Mesendoderm (in vitro differentiated cells): ENCODE results near the gene BTBD18. TPM values are rescaled to one million over a fixed set of nuclear protein-coding genes. Genes with fewer than 3 reads are reported as not detected.

Experiments used
- DNase-seq: peaks from one replicate; pipeline ENCODE4 v3.0.0; 2013
- H2AK5ac ChIP-seq: 2 replicates; pipeline ENCODE4 v1.6.1; 2013; ENCODE audit warnings: low read length, inconsistent platforms
- H2BK120ac ChIP-seq: 2 replicates; pipeline ENCODE4 v1.6.1; 2013; ENCODE audit warnings: low read depth, mild to moderate bottlenecking, low read length, moderate library complexity, mixed read lengths
- H2BK15ac ChIP-seq: replicated peaks from 2 replicates; pipeline ENCODE4 v1.6.1; 2013; ENCODE audit warnings: low read depth, mild to moderate bottlenecking, moderate library complexity
- H2BK5ac ChIP-seq: 2 replicates; pipeline ENCODE4 v1.6.1; 2013; ENCODE audit warnings: low read length, inconsistent platforms
- H3K18ac ChIP-seq: 2 replicates; pipeline ENCODE4 v1.6.1; 2013; ENCODE audit warnings: mild to moderate bottlenecking, low read length, mixed read lengths
- H3K23ac ChIP-seq: one replicate; pipeline ENCODE4 v1.6.1; 2013; ENCODE audit warnings: low read length
- H3K27ac ChIP-seq: 2 replicates; pipeline ENCODE4 v1.5.1; 2013; ENCODE audit warnings: low read depth, mild to moderate bottlenecking, inconsistent platforms, low read length, moderate library complexity
- H3K27me3 ChIP-seq: 2 replicates; pipeline ENCODE4 v1.6.1; 2013; ENCODE audit warnings: low read length, control low read depth, mild to moderate bottlenecking, inconsistent platforms; ENCODE audit not compliant: insufficient read depth, poor library complexity
- H3K36me3 ChIP-seq: 2 replicates; pipeline ENCODE4 v1.6.1; 2013; ENCODE audit warnings: low read length, inconsistent platforms; ENCODE audit not compliant: control insufficient read depth, insufficient read depth
- H3K4ac ChIP-seq: one replicate; pipeline ENCODE4 v1.6.1; 2013; ENCODE audit warnings: low read depth, mild to moderate bottlenecking, low read length, moderate library complexity
- H3K4me1 ChIP-seq: 2 replicates; pipeline ENCODE4 v1.6.1; 2013; ENCODE audit warnings: low read depth, low read length, inconsistent platforms; ENCODE audit not compliant: control insufficient read depth
- H3K4me2 ChIP-seq: 2 replicates; pipeline ENCODE4 v1.6.1; 2013; ENCODE audit warnings: low read length
- H3K4me3 ChIP-seq: 2 replicates; pipeline ENCODE4 v1.5.1; 2013; ENCODE audit warnings: mild to moderate bottlenecking, low read length
- H3K56ac ChIP-seq: one replicate; pipeline ENCODE4 v1.6.1; 2013; ENCODE audit warnings: low read length
- H3K79me1 ChIP-seq: 2 replicates; pipeline ENCODE4 v1.6.1; 2013; ENCODE audit warnings: low read length, inconsistent platforms
- H3K79me2 ChIP-seq: 2 replicates; pipeline ENCODE4 v1.6.1; 2013; ENCODE audit warnings: mild to moderate bottlenecking, low read length; ENCODE audit not compliant: control insufficient read depth, insufficient read depth
- H3K9ac ChIP-seq: 2 replicates; pipeline ENCODE4 v1.6.1; 2013; ENCODE audit warnings: low read length, inconsistent platforms
- H4K5ac ChIP-seq: one replicate; pipeline ENCODE4 v1.6.1; 2013; ENCODE audit warnings: low read length
- H4K8ac ChIP-seq: one replicate; pipeline ENCODE4 v1.6.1; 2013; ENCODE audit warnings: low read depth, mild to moderate bottlenecking, control low read depth, low read length, moderate library complexity
- WGBS: extraction: QIAGEN DNeasy Blood & Tissue Kit; methylation state at CpG from one replicate; pipeline ENCODE4 v1.1.7; 2013; ENCODE audit warnings: low lambda C conversion rate, missing lambda C conversion rate; ENCODE audit not compliant: insufficient coverage; ENCODE audit errors: extremely low coverage; 5-methylcytosine and 5-hydroxymethylcytosine counted together
- small RNA-seq: library from polyadenylated mRNA; stranded (forward); fragments of <200 nt; extraction: miRNeasy Mini kit (QIAGEN cat#:217004); gene quantifications from one replicate; pipeline ENCODE3, GENCODE V24; 2013; ENCODE audit not compliant: insufficient read depth

The BTBD18 gene

DNA sequence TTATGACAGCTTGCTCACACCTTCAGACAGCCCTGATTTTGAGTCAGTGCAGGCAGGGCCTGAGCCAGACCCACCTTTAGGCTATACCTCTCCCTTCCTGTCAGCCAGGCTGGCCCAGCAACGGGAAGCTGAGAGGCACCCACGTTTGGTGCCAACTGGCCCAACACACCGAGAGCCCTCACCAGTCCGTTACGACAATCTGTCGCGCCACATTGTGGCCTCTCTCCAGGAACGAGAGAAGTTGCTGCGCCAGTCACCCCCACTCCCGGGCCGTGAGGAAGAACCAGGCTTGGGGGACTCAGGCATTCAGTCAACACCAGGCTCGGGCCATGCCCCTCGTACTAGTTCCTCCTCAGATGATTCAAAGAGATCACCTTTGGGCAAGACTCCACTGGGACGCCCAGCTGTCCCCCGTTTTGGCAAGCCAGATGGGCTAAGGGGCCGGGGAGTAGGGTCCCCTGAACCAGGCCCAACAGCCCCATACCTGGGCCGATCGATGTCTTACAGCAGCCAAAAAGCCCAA lies 52.7 kb downstream of the BTBD18 start:
- no peak for DNase-seq
- no peaks in the 10 kb centered on the region for H3K79me2 ChIP-seq
- no CpG with 5 or more reads among the region's 18 CpGs for WGBS

More for the DNA sequence above, 52.7 kb downstream of the BTBD18 start:
- Histone ChIP-seq H2BK5ac (no peak overlapping the region), H3K4me3 (no peak overlapping the region), H3K4me1 (no peaks in the 10 kb centered on the region), H2BK15ac (no peak overlapping the region), H3K18ac (no peak overlapping the region), H3K4me2 (no peak overlapping the region), H2AK5ac (no peak overlapping the region), H3K27ac (no peak overlapping the region), H2BK120ac (no peak overlapping the region), H4K5ac (no peak overlapping the region), H3K4ac (no peak overlapping the region), H3K23ac (no peak overlapping the region), H4K8ac (no peak overlapping the region), H3K56ac (no peak overlapping the region), H3K36me3 (peaks cover 19% of the 10 kb centered on the region), H3K27me3 (no peaks in the 10 kb centered on the region), H3K9ac (no peak overlapping the region), H3K79me1 (no peaks in the 10 kb centered on the region)

Small RNA genes lying within 50 kb of the gene (small RNA-seq; reads per million reads assigned to genes)
- gene AP001931.1, result not detected
- gene TMX2-CTNND1, result not detected
